RWPE2 (cell line): ENCODE measurements around the gene HPX.

Experiments
- ATAC-seq: fragments of 200-7000 bp; cut with Tn5 transposase; 3 replicates; pipeline ENCODE4 v1.9.1; 2021; ENCODE audit warnings: low read depth
- DNase-seq: peaks from one replicate; pipeline ENCODE4 v3.0.0-alpha.2; 2020; ENCODE audit warnings: low spot score
- H3K27ac ChIP-seq: fragments of 450-650 bp; 2 replicates; pipeline ENCODE4 v1.5.1; 2017; ENCODE audit warnings: mild to moderate bottlenecking; ENCODE audit not compliant: poor library complexity, severe bottlenecking
- H3K27me3 ChIP-seq: fragments of 250-450 bp; sonication (Bioruptor Pico); 2 replicates; pipeline ENCODE4 v1.5.1; 2021; ENCODE audit warnings: mild to moderate bottlenecking, moderate library complexity; ENCODE audit not compliant: insufficient read depth, poor library complexity, severe bottlenecking
- H3K36me3 ChIP-seq: fragments of 250-450 bp; sonication (Bioruptor Pico); 2 replicates; pipeline ENCODE4 v1.5.1; 2020; ENCODE audit warnings: low read depth, mild to moderate bottlenecking, moderate library complexity
- H3K4me1 ChIP-seq: fragments of 250-450 bp; sonication (Bioruptor Pico); 2 replicates; pipeline ENCODE4 v1.5.1; 2021; ENCODE audit warnings: mild to moderate bottlenecking, moderate library complexity; ENCODE audit not compliant: insufficient read depth, poor library complexity, severe bottlenecking
- H3K4me3 ChIP-seq: fragments of 250-450 bp; sonication (Bioruptor Pico); 2 replicates; pipeline ENCODE4 v1.5.1; 2021; ENCODE audit warnings: mild to moderate bottlenecking, moderate library complexity; ENCODE audit not compliant: severe bottlenecking
- H3K9me3 ChIP-seq: fragments of 250-450 bp; sonication (Bioruptor Pico); 2 replicates; pipeline ENCODE4 v1.5.1; 2021; ENCODE audit warnings: mild to moderate bottlenecking, moderate library complexity; ENCODE audit not compliant: severe bottlenecking
- TF ChIP-seq, protein P1 (sequence below): fragments of 450-650 bp; IDR thresholded peaks from one replicate; pipeline ENCODE4 v1.5.1; 2017; ENCODE audit warnings: mild to moderate bottlenecking, moderate library complexity; ENCODE audit not compliant: poor library complexity, severe bottlenecking

The HPX gene

GRCh38 chr11:6457581-6458320 lies 17.0 kb upstream of the HPX start:
- Histone ChIP-seq H3K9me3 (no peaks in the 10 kb centered on the region), H3K27ac (no peak overlapping the region), H3K4me1 (no peaks in the 10 kb centered on the region), H3K27me3 (no peaks in the 10 kb centered on the region), H3K4me3 (no peak overlapping the region), H3K36me3 (peaks cover 9% of the 10 kb centered on the region; the same call in 1 of the 2 replicates)
- TF ChIP-seq, protein P1, sequence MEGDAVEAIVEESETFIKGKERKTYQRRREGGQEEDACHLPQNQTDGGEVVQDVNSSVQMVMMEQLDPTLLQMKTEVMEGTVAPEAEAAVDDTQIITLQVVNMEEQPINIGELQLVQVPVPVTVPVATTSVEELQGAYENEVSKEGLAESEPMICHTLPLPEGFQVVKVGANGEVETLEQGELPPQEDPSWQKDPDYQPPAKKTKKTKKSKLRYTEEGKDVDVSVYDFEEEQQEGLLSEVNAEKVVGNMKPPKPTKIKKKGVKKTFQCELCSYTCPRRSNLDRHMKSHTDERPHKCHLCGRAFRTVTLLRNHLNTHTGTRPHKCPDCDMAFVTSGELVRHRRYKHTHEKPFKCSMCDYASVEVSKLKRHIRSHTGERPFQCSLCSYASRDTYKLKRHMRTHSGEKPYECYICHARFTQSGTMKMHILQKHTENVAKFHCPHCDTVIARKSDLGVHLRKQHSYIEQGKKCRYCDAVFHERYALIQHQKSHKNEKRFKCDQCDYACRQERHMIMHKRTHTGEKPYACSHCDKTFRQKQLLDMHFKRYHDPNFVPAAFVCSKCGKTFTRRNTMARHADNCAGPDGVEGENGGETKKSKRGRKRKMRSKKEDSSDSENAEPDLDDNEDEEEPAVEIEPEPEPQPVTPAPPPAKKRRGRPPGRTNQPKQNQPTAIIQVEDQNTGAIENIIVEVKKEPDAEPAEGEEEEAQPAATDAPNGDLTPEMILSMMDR = no peak
- ATAC-seq (no peak), DNase-seq (no peak)

GRCh38 chr11:6456361-6457073 lies 15.7 kb upstream of the HPX start:
- no peak overlapping the region for H3K27ac ChIP-seq
- no peaks in the 10 kb centered on the region for H3K27me3 ChIP-seq
- peaks cover 10% of the 10 kb centered on the region for H3K36me3 ChIP-seq
- ATAC-seq = no peak
- no peak overlapping the region for H3K4me3 ChIP-seq
- DNase-seq = no peak
- TF ChIP-seq, protein P1 = no peak
- H3K9me3 ChIP-seq = no peaks in the 10 kb centered on the region
- H3K4me1 ChIP-seq = no peaks in the 10 kb centered on the region

- DNase-seq = no peak
- no peak overlapping the region for H3K27ac ChIP-seq
- no peak for ATAC-seq
- no peaks in the 10 kb centered on the region for H3K4me1 ChIP-seq
- no peaks in the 10 kb centered on the region for H3K27me3 ChIP-seq
- TF ChIP-seq, protein P1 = no peak
- H3K9me3 ChIP-seq = no peaks in the 10 kb centered on the region
- no peak overlapping the region for H3K4me3 ChIP-seq
- peaks cover 22% of the 10 kb centered on the region for H3K36me3 ChIP-seq
Measured at GRCh38 chr11:6455070-6455469, 14.3 kb upstream of the HPX start.

- Histone ChIP-seq H3K36me3 (peaks cover 24% of the 10 kb centered on the region), H3K4me1 (no peaks in the 10 kb centered on the region), H3K27me3 (no peaks in the 10 kb centered on the region), H3K4me3 (no peak overlapping the region), H3K9me3 (no peaks in the 10 kb centered on the region), H3K27ac (no peak overlapping the region)
- TF ChIP-seq, protein P1 = no peak
- ATAC-seq = no peak
- DNase-seq = no peak
Measured at GRCh38 chr11:6453152-6453551, 12.4 kb upstream of the HPX start.

DNA sequence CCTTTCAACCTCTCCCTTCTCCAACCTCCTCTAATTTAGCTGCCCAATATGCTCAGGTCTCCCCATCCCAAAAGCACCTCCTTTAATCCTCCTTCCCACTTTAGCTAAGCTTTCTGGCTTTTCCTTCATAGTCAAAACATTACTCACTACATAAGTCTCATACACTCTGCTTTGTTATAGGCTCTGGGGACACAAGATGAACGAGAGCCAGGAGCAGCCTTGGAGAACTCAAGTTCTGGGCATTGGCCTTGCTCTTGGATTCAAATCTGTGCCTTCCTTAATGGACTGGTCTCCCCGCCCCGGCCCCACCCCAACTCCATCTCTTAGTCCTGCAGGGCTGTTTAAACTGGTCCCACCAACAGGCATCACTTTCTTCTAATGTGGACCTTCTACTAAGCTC lies 11.4 kb upstream of the HPX start:
- Histone ChIP-seq H3K9me3 (no peaks in the 10 kb centered on the region), H3K4me3 (no peak overlapping the region), H3K27ac (no peak overlapping the region), H3K27me3 (no peaks in the 10 kb centered on the region), H3K36me3 (peaks cover 24% of the 10 kb centered on the region), H3K4me1 (no peaks in the 10 kb centered on the region)
- no peak for ATAC-seq
- TF ChIP-seq, protein P1 = no peak
- no peak for DNase-seq
